Activated CD4-positive, alpha-beta T cell treated with anti-CD3 and anti-CD28 coated beads, Interleukin-2, Interleukin-6, amounts not matched to agents 100 ng/mL and 50 ng/mL, durations not matched to agents 16 hours and 8 hours (primary cell): ENCODE results near the gene KCNG2.

ENCODE experiments used
- DNase-seq: peaks from one replicate; pipeline ENCODE4 v3.0.0-alpha.2; 2020

The KCNG2 gene

DNA sequence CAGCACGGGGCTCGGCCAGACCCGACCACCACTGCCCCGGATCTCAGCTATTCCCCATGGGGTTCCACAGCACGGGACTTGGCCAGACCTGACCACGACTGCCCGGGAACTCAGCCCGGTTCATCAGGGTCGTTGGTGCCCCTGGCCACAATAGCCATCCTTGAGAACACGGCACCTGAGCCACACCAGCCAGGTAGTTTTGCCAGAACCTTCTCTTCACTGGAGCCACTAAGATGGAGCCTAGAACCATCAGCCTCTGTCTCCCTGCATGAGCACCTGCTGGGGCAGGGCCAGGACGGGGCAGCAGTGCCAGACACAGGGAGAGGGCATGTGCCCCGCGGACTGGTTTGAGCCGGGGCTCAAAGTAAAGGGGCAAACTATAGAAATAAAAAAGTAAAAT is 11.4 kb upstream of the KCNG2 start:
- DNase-seq = no peak

DNA sequence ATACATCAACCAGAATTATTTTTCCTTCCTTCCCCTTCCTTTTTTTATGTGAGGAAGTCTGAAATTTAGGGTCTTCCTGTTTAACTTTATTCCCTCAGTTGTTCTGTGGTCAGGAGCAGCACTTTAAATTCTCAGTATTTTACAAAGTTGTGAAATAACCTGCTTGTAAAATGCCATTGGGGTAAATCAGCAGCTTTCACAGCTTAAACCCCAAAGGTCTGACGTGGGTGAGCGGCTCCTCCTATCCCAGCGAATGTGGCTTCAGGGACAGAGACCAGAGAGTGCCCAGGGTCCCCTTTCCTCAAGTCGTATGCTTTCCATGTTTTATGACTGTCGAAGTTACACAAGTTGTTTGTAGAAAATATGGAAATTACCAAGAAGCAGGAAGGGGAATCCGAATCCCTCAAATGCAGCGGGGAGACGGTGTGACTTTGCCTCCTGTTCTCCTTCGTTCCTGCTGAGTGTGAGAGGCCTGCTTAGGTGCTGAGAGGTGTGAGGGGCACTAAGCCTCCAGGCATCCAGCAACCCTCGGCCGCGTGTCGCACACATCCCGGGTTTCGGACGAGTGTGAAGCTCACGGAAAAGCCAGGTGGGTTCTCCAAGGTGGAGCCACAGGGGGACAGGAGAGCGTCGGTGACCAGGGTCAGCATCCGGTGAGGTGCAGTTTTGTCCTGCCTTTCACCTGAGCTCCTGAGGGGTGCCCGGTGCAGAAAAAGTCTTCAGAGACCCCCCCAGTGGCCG is 10.8 kb upstream of the KCNG2 start:
- no peak for DNase-seq

DNA sequence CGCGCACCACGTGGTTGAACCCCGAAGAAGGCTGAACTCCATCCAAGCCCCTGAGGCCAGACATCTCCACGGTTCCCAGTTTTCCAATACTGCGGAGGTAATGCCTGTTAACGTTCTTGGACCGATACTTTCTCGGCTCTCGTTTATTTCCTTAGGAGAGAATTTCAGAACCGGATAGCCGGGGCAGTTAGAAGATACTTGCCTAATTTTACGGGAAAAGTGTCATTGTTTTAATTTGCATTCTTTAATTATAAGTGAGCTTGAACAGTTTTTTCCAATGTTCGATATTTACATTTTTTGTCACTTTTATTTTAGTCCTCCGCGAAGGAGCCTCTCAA is 10.2 kb upstream of the KCNG2 start:
- no peak for DNase-seq

DNA sequence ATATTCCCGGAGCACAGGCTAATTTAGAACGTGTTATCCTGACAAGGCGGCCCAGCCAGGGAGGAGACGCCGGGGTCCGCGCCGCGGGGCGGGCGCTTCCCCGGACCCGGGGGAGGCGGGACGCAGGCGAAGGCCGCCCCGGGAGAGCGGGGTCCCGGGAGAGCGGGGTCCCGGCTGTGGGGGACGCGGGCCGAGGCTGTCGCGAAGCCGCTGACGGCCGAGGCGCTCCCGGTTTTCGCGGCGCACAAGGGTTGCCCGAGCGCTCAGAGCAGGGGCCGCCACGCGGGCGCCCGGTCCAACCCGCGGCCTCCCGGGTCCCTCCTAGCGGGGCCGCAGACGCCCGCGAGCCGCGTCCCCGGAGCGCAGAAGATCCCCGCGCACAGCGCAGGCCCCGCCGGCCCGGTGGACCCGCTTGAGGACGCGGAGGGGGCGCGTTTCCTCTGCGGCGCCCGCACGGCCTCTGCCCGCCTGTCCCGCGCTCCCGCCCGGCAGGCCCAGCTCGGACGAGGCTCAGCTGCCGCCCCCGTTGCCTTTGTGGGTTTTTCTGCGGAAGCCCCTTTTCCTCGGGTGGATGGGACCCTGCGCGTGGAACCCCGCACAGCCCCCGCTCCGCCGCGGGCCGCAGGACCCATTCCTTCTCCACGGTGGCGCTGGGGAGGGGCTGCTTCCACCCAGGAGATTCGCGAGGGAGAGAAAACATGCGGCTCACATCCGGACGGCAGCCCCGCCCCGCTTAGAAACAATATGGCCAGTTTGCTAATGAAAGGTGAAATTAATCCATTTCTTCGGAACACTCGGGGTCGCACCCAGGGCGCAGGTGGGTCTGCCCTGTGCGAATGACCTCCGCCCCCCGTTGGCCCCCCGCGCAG is 9.6 kb upstream of the KCNG2 start:
- DNase-seq = no peak

DNA sequence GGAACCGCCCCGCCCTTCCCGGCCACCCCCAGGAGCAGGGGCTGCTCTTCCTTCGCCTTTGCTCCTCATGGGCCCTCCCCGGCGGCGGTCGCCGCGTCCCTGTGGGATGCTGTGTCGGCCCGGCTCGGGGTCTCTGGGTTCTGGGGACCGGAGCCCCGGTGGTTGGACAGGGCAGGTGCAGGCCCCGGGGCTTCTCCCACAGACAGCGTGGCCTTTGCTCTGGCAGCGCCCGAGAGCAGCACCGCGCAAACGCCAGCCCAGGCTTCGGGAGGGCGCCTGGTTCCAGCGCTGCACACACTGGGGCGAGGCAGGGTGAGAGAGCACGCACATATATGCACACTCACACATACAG is 9.0 kb upstream of the KCNG2 start:
- no peak for DNase-seq

DNA sequence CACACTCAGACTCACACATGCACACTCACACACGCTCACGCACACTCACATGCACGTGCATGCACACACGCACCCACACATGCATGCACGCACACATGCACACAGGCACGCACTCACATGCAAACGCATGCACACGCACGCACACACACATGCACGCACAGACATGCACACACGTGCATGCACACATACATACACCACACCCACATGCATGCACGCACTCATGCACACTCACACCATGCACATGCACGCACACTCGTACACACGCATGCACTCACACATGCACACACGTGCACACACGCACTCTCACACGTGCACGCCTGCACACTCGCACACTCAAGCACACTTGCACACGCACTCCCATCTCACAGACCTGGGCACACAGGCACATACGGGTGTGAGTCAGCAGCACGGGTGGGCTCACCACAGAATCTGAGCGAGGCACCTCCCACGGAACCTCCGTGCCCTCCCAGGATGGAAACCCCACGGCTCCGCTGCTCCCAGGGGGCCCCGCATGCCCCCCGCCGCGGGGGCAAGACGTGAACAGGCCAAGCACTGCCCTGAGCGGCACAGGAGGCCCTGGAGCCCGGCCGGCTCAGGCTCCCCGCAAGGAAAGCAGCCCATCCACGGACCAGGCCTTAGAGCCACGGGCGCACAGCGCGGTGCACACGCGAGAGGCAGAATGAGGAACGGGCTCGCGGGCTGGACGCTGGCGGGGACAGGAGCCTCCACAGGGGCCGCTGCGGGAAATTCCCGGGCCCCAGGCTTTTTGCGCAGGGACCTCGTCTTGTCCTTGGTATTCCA is 8.4 kb upstream of the KCNG2 start:
- no peak for DNase-seq

DNA sequence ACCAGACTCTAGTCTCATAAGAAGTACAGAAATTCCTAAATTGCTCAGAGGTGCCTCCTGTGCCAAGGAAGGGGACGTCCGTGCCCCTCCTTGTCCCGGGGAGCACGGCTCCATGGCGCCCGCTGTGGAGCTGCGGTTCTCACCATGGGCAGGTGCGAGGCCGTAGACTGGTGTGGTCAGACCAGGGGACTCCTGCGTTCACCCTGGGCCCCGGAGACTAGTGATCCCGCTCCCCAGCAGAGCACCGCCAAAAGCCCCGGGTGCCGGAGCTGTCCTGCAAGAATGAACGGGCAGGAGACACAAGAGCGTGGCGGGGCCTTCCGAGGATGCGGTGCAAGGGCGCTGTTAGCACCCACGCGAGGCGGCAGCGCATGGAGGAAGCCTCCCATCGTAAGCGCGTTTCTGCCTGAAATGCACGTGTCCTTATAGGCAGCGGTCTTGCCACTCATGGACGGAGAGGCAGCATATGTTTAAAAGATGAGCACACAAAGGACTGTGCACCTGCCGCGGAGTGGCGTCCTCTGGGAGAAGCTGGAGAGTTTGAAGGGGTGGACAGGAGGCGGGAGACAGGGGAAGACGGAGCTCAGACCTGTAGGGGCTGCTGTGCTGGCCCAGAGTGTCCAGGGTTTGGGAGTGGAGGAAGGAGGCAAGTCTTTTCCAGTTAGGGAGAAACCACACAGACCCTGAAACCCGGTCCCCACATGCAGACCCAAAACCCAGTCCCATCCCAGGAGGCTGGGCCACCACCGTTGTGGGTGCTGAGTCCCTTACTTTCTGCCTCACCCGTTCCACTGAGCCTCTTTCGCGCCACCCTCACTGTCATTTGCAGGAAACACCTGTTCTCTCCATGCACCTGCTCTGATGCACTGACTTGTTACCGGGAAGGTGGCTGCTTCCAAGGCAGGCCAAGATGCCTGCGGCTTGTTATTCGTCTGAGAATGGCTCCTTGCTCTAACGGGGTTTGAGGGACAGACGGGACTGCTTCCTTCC is 7.5 kb upstream of the KCNG2 start:
- DNase-seq = no peak

DNA sequence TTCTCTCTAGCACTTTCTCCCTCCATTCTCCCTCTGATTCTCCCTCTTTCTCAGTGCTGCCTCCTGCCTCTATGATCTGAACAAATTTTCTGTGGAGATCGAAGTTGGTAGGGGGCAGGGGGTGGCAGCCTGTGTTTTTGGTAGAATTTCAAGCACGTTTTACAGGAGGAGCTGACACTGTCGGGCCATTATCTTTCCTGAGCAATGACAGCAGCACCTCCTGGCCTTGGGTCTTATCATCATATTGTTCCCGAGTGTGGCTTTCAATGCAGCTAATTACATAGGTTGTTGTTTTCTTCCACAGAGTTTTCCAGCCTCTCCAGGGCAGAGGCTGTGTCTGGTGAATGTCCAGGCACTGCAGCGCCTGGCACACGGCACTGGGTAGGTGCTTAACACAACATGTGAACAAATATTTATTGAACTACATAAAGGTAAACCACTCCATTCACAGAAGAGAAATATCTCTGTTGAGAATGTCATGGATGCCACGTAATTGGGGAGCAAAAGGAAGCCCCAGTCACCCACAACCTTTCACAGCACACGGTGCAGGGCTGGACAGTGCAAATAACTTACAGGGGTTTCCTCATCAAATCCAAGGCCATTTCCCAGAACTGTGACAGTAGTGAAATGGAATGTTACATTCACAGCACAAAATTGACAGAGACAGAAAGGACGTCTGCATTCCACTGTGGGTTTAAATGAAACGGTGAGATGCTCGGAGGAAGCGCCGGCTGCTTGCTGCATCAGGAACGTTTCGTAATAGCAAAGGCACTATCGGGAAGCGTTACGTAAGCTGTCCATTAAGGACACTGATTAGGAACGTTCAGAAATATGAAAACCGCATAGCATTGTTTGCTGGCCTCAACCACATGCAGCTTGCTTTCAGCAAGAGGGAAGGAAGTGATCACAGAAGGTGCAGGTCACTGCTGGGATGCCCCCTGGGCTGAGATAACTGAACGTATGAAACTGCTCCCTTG is 6.5 kb upstream of the KCNG2 start:
- no peak for DNase-seq

DNA sequence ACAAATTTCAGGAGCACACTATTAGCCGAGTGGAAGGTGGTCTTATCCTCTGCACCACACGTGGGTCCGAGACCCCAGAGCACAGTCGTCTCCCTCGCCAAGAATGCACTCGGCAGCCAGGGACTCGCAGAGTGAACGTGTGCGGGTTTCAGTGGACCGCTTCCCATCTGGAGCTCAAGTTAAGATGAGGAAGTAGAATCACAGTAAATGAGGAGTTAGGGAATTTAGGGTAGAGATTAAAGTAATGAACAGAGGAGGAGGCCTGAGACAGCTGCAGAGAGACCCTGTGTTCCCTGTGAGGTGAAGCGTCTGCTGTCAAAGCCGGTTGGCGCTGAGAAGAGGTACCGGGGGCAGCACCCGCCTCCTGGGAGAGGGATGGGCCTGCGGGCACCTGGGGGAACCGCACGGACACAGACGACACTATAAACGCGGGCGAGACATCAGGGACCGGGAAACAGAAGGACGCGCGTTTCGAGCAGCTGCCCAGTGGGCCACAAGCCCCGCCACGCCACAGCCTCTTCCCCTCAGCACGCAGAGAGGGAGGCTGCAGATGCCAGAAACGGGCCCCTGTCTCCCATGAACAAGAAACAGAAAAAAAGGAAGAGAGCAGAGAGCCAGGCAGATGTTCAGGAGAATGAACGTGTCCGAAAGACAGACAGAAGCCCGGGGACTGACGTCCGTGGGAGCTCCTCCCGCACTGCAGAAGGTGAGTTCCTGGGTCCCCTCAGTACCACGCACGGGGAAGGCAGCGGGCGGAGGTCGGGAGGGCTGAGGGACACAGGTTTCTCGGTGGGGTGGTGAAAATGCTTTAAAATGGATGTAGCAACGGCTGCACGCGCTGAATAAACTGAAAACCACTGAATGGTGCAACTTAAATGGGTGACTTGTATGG is 5.4 kb upstream of the KCNG2 start:
- no peak for DNase-seq

DNA sequence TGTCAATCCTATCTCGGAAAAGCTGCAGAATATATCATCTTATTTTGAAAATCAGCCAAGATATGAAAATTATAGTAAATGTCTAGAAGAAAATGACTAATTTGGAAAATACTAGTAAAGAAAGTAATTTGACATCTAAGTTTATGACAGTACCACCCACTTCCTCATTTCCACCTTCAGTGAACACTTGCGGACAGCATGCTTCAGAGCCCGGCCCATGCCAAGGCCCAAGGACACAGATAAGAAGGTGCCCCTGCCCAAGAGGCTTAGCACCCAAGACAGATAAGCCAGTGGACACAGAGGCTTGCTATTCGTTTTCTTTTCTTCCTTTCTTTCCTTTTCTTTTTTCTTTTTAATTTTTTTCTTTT is 4.8 kb upstream of the KCNG2 start:
- no peak for DNase-seq

DNA sequence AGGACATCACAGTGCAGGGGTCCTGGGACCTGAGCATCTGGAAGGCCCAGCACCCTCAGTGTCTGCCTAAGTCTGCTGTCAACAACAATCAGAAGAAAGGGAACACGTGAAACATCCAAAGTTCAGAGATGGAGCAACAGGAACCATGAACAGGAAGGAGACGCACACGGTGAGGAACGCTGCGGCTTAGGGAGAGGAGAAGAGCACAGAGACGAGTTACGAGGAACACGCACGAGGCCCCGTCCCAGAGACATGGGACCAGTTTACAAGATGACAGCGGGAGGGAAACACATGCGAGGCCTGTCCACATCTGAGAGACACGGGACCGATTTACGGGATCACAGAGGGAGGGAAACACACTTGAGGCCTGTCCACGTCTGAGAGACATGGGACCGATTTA is 2.9 kb upstream of the KCNG2 start:
- DNase-seq = no peak

DNA sequence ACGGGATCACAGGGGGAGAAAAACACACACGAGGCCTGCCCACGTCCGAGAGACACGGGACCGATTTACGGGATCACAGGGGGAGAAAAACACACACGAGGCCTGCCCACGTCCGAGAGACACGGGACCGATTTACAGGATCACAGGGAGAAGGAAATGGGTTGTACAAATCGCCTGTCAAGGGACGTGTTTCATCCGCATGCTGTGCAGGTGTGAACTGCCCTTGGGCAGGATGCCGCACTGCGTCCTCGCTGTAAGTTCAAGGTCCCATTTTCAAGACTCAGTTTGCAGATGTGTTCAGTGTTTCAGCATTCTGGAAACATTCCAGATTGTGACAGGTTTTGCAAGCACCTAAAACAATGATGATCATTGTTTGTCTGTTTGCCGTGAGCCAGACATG is 2.3 kb upstream of the KCNG2 start:
- no peak for DNase-seq

DNA sequence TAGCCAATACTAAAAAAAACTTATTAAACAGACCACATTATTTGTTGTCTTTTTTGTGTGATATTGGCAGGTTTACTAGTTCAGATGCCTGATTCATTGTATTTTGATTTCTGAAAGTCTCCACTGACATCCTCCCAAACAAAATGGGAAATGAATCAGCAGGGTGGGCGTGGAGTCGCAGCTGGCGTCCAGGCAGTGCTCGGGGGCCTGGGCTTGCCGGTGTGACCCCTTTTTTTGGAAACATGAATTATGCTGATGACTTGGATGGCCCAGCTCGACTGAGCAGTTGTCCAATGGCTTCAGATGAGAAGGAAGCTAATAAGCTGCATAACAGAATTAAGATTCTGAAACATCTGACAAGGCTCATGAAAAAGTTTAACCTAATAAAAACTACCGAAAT is 1.7 kb upstream of the KCNG2 start:
- no peak for DNase-seq

DNA sequence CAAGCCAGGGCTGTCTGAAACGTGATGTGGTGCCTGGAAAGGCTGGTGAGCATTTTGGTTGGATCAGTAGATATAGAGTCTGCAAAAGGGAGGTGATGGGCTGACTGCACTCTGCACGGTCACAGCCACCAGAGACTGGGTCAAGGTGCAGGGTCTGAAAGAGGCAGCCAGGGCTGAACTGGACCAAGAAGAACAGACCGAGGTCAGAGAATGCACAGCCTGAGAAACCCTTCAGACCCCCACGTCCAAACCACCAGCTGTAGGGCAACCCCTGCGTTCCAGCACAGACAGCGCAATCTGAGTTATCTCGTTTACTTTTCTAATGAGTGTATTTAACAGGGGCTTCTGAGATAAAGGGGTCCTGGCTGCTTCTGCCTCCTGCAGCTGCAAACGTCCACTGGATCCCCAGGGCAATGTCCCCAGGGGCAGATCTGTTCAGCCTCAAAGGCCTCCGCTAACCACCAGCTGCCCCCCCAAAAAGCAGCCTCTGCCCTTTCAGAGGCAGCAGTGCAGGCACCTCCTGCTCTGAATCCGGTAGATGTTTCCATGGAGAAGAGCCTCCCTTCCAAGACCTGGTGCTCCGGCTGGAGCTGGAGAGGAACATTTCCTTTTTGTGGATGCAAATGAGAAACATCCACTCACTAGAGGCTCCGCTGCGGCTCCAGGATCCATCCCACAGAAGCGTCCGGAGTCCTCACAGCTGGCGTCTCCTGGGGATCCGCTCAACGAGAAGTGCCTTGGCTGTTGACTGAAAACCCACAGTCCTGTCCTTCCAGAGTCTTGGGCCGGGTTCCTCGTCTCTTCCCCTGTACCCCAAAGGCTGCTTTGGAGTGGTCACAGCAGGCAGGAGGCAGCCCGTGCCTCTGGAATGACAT is 970 bp upstream of the KCNG2 start:
- no peak for DNase-seq

DNA sequence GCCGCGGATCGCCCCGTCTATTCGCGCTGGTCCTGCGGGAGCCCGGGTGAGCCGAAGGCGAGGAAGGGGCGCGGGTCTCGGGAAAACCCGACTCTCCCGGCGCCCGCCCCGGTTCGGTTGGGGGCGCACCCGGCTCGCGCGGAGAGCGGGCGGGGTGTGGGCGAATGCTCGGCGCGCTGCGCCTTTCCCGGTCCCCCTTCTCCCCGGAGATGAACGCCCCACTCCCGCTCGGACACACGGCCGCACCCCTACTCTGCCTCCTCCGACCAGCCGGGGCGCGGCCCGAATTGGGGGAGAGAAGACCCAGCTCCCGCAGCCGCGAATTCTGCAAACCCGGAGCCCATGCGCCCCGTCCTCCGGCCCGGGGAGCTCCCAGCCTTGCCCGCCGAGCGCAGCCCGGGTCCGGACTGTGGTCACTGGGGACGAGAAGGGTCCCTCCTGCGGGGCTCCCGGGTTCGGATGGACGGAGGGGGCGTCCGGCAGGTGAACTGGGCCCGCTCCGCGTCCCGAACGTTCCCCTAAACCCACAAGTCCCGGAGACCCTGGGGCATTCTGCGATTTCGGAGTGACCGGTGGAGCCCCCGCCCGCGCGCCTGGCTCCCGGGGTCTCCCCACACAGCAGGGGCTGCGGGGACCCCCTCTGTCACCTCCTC is 734 bp downstream of the KCNG2 start:
- DNase-seq = no peak

DNA sequence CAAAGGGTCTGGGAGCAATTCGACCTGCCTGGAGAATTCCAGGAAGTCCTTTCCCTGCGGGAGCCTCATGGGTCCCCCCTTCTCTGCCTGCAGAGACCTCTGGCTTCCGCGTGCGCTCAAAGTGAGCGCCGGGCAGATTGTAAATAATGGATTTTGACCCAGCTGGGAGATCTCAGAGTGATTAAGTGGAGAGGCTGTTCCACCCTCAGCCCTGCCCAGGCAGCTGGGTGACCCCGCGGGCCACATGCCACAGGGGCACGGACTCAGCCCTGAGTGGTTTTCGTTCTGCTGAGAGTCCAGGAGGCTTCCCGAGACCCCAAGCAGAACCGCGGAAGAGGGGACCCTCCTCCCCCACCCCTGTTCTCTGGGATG is 1.2 kb downstream of the KCNG2 start:
- DNase-seq = no peak

DNA sequence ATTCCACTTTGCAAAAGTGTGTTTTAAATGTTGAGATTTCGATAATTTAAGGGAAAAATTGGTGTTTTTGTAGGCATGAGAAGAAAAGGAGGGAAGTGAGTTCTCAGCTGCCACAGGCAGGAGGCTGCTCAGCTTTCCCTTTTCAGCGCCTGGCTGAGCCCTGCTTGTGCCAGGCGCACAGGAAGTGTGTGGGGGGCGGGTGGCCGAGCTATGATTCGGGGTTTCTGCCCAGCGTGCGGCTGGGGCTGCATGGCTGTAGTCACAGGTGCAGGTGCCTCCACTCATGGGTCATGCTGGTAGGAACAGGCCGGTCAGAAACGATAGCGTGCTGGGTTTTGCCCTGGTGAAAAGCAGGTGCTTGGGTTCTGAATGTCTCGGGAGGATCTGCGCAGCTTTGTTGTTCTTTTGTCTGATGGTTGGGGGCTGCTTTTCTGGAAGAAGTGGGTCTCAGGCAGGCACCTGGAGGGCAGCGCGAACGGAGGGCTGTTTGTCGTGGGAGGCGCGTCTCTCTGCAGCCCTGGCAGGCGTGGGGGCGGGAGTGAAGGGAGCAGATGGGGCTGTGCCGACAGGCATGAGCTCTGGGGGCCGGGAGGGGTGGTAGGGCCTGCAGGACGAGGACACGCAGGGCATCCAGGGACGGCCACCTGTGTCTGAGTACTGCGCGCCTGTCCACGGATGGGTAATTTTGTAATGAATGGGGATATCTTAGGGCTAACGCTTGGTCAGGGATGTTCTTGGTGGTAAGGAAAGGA is 2.1 kb downstream of the KCNG2 start:
- DNase-seq = no peak
